Panc1 (cell line): Measurements from ENCODE around the gene SAMD4B. TPM values are rescaled to one million over a fixed set of nuclear protein-coding genes. Genes with fewer than 3 reads are reported as not detected.

Experiments used
- ATAC-seq: fragments of 200-7000 bp; cut with Tn5 transposase; 2 replicates; pipeline ENCODE4 v1.9.1; 2020; ENCODE audit warnings: mild to moderate bottlenecking, moderate library complexity
- BruUV-seq: library from RNA; stranded (reverse); fragments of 400-500 nt; replicated peaks from 2 replicates; lab custom pipeline; 2021; lab: Mats Ljungman, UMichigan
- CTCF ChIA-PET: fragments of 300-600 bp; sonication (Branson Sonifier 250); formaldehyde crosslinking; loops from one replicate; lab custom pipeline; 2022; ENCODE audit warnings: antibody characterized with exemption; lab: Charles Lee
- POLR2A ChIA-PET: fragments of 300-600 bp; sonication (Branson Sonifier 250); formaldehyde crosslinking; loops from one replicate; lab custom pipeline; 2022; ENCODE audit warnings: antibody characterized with exemption; lab: Charles Lee
- DNase-seq: peaks from one replicate; pipeline ENCODE4 v3.0.0-alpha.2; 2010; ENCODE audit warnings: low read depth, low spot score
- H3K27ac ChIP-seq: 2 replicates; pipeline ENCODE4 v1.5.1; 2011; ENCODE audit warnings: mild to moderate bottlenecking, low read length, inconsistent platforms
- H3K27me3 ChIP-seq: fragments of 200-500 bp; sonication (Bioruptor generic); 2 replicates; pipeline ENCODE4 v1.6.0; 2014; ENCODE audit warnings: low read length, inconsistent platforms; ENCODE audit not compliant: control insufficient read depth, insufficient read depth
- H3K36me3 ChIP-seq: fragments of 200-500 bp; sonication (Bioruptor generic); 2 replicates; pipeline ENCODE4 v1.5.1; 2014; ENCODE audit warnings: inconsistent platforms, mild to moderate bottlenecking, low read length, moderate library complexity; ENCODE audit not compliant: control insufficient read depth, insufficient read depth
- H3K4me1 ChIP-seq: 2 replicates; pipeline ENCODE4 v1.5.1; 2011; ENCODE audit warnings: inconsistent platforms, mild to moderate bottlenecking, low read length, moderate library complexity; ENCODE audit not compliant: control insufficient read depth, insufficient read depth
- H3K4me3 ChIP-seq, 2 experiments: 2 replicates each; pipeline ENCODE4 v1.5.1; 2011 to 2012; ENCODE audit warnings: low read depth in 2 of 2, low read length in 2 of 2, mild to moderate bottlenecking in 2 of 2, inconsistent platforms in 1 of 2, moderate library complexity in 1 of 2
- H3K9me3 ChIP-seq: fragments of 200-500 bp; sonication (Bioruptor generic); 2 replicates; pipeline ENCODE4 v1.5.1; 2014; ENCODE audit warnings: low read depth, mild to moderate bottlenecking, inconsistent platforms, low read length, moderate library complexity; ENCODE audit not compliant: control insufficient read depth, insufficient read depth
- CTCF ChIP-seq: fragments of 450-650 bp; IDR thresholded peaks from 2 replicates; pipeline ENCODE4 v1.5.1; 2017; ENCODE audit warnings: mild to moderate bottlenecking
- POLR2AphosphoS5 ChIP-seq: IDR thresholded peaks from 2 replicates; pipeline ENCODE4 v1.6.1; 2012; ENCODE audit warnings: mild to moderate bottlenecking, low read depth, low read length, moderate library complexity
- SIN3A ChIP-seq: IDR thresholded peaks from 2 replicates; pipeline ENCODE4 v1.6.1; 2012; ENCODE audit warnings: low read depth, mild to moderate bottlenecking, low read length, moderate library complexity, borderline replicate concordance; ENCODE audit not compliant: insufficient read depth
- TCF7L2 ChIP-seq: IDR thresholded peaks from 2 replicates; pipeline ENCODE4 v1.6.1; 2011; ENCODE audit warnings: mild to moderate bottlenecking, low read depth, low read length, inconsistent platforms
- in situ Hi-C: cut with HindIII; loops from 2 replicates; pipeline ENCODE4 v1.10.0; 2016; ENCODE audit warnings: low sequenced_read_pairs, low pct_unique_long_range_greater_than_20kb
- intact Hi-C: fragments of 100-400 bp; cut with micrococcal nuclease; formaldehyde crosslinking; loops from one replicate; pipeline ENCODE4 v1.10.0; 2022; ENCODE audit not compliant: unreplicated experiment
- total RNA-seq: library from RNA; stranded (reverse); gene quantifications from one replicate; pipeline ENCODE4 v1.2.1, GENCODE V29; 2021; ENCODE audit not compliant: unreplicated experiment
- TF ChIP-seq, protein P1 (sequence below), 2 experiments: IDR thresholded peaks; 2 replicates each; pipeline ENCODE4 v1.6.1; 2011 to 2012; ENCODE audit warnings: low read depth in 2 of 2, control low read depth in 1 of 2, low read length in 1 of 2, mild to moderate bottlenecking in 1 of 2, moderate library complexity in 1 of 2; ENCODE audit not compliant: insufficient read depth in 1 of 2

SAMD4B gene
- total RNA-seq, 1 experiment from 2014 or later, result 1,339 TPM

DNA sequence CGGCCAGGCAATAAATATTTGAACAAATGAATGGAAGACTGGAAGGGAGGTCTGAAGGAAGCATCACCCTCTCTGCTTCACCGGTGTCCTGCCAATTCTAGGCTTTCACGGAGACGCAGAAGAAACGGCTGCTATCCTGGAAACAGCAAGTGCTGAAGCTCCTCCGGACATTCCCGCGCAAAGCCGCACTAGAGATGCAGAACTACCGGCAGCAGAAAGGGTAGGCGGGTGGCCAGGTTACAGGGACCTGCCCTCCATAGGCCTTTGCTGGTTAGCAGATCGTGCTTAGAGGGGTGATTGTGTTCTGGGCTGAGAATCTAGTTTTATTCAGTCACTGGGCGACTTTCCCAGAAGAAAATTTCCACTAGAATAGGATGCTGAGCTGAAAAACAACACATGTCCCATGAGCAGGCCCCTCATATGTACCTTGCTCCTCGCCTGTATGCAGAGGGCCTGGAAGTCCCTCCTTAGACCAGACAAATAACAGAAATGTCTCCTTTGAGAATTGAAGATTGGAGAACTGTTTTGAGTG, 37.7 kb downstream of the SAMD4B start:
- Histone ChIP-seq H3K9me3 (no peaks in the 10 kb centered on the region), H3K27ac (no peak overlapping the region), H3K27me3 (no peaks in the 10 kb centered on the region), H3K4me3 (no peak overlapping the region), H3K36me3 (peaks cover 90% of the 10 kb centered on the region), H3K4me1 (peaks cover 12% of the 10 kb centered on the region; the same call in 1 of the 2 replicates)
- no peak for DNase-seq
- intact Hi-C loops, result no loop called here
- no TSS peak for BruUV-seq
- no peak for ATAC-seq
- ChIA-PET POLR2A (interaction anchor here (0.6 to 1.5 kb wide), 8 partner anchors 9 to 162 kb away, joined by 3 to 16 read pairs (median 6); partner anchors contain the start of genes MED29, PAF1, RPS16 and SAMD4B), CTCF (interaction anchor here (0.6 to 1.2 kb wide), 6 partner anchors 18 to 822 kb away, joined by 3 to 7 read pairs (median 4); no protein-coding TSS in a partner anchor)
- no peak for TF ChIP-seq SIN3A
- no peak for TF ChIP-seq CTCF
- no peak for TF ChIP-seq POLR2AphosphoS5
- TF ChIP-seq, protein P1, sequence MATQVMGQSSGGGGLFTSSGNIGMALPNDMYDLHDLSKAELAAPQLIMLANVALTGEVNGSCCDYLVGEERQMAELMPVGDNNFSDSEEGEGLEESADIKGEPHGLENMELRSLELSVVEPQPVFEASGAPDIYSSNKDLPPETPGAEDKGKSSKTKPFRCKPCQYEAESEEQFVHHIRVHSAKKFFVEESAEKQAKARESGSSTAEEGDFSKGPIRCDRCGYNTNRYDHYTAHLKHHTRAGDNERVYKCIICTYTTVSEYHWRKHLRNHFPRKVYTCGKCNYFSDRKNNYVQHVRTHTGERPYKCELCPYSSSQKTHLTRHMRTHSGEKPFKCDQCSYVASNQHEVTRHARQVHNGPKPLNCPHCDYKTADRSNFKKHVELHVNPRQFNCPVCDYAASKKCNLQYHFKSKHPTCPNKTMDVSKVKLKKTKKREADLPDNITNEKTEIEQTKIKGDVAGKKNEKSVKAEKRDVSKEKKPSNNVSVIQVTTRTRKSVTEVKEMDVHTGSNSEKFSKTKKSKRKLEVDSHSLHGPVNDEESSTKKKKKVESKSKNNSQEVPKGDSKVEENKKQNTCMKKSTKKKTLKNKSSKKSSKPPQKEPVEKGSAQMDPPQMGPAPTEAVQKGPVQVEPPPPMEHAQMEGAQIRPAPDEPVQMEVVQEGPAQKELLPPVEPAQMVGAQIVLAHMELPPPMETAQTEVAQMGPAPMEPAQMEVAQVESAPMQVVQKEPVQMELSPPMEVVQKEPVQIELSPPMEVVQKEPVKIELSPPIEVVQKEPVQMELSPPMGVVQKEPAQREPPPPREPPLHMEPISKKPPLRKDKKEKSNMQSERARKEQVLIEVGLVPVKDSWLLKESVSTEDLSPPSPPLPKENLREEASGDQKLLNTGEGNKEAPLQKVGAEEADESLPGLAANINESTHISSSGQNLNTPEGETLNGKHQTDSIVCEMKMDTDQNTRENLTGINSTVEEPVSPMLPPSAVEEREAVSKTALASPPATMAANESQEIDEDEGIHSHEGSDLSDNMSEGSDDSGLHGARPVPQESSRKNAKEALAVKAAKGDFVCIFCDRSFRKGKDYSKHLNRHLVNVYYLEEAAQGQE (IDR thresholded peaks at IDR 0.05; ENCODE audit: insufficient read depth in 1 of 2, low read depth in 2 of 2, low read length in 1 of 2), result no peak
- TF ChIP-seq TCF7L2, result no peak
- in situ Hi-C loops, result no loop called here

GRCh38 chr19:39380521-39381502, 38.6 kb downstream of the SAMD4B start:
- TF ChIP-seq CTCF (no peak), POLR2AphosphoS5 (no peak), TCF7L2 (no peak), SIN3A (no peak)
- TF ChIP-seq, protein P1 (IDR thresholded peaks at IDR 0.05; ENCODE audit: insufficient read depth in 1 of 2, low read depth in 2 of 2, low read length in 1 of 2), result no peak
- Histone ChIP-seq H3K36me3 (peaks cover 90% of the 10 kb centered on the region), H3K27me3 (no peaks in the 10 kb centered on the region), H3K4me1 (peaks cover 20% of the 10 kb centered on the region), H3K27ac (no peak overlapping the region), H3K9me3 (no peaks in the 10 kb centered on the region), H3K4me3 (no peak overlapping the region)
- no peak for DNase-seq
- ChIA-PET POLR2A (interaction anchor here (0.6 to 1.5 kb wide), 7 partner anchors 10 to 161 kb away, joined by 3 to 16 read pairs (median 7); partner anchors contain the start of genes MED29, PAF1, RPS16 and SAMD4B), CTCF (interaction anchor here (0.6 to 1.2 kb wide), 8 partner anchors 17 to 955 kb away, joined by 3 to 7 read pairs (median 3); no protein-coding TSS in a partner anchor)
- in situ Hi-C loops (no loop called here), intact Hi-C loops (no loop called here)
- BruUV-seq, result no TSS peak
- no peak for ATAC-seq
